ENCODE results near the gene GOLGA2. TPM values are rescaled to one million over a fixed set of nuclear protein-coding genes. Genes with fewer than 3 reads are reported as not detected.

GOLGA2 gene, protein sequence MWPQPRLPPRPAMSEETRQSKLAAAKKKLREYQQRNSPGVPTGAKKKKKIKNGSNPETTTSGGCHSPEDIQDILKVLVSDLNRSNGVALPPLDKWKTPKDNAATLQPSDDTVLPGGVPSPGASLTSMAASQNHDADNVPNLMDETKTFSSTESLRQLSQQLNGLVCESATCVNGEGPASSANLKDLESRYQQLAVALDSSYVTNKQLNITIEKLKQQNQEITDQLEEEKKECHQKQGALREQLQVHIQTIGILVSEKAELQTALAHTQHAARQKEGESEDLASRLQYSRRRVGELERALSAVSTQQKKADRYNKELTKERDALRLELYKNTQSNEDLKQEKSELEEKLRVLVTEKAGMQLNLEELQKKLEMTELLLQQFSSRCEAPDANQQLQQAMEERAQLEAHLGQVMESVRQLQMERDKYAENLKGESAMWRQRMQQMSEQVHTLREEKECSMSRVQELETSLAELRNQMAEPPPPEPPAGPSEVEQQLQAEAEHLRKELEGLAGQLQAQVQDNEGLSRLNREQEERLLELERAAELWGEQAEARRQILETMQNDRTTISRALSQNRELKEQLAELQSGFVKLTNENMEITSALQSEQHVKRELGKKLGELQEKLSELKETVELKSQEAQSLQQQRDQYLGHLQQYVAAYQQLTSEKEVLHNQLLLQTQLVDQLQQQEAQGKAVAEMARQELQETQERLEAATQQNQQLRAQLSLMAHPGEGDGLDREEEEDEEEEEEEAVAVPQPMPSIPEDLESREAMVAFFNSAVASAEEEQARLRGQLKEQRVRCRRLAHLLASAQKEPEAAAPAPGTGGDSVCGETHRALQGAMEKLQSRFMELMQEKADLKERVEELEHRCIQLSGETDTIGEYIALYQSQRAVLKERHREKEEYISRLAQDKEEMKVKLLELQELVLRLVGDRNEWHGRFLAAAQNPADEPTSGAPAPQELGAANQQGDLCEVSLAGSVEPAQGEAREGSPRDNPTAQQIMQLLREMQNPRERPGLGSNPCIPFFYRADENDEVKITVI
- 10 to 100 TPM; 28.4 to 29.4 TPM for total RNA-seq

DNA sequence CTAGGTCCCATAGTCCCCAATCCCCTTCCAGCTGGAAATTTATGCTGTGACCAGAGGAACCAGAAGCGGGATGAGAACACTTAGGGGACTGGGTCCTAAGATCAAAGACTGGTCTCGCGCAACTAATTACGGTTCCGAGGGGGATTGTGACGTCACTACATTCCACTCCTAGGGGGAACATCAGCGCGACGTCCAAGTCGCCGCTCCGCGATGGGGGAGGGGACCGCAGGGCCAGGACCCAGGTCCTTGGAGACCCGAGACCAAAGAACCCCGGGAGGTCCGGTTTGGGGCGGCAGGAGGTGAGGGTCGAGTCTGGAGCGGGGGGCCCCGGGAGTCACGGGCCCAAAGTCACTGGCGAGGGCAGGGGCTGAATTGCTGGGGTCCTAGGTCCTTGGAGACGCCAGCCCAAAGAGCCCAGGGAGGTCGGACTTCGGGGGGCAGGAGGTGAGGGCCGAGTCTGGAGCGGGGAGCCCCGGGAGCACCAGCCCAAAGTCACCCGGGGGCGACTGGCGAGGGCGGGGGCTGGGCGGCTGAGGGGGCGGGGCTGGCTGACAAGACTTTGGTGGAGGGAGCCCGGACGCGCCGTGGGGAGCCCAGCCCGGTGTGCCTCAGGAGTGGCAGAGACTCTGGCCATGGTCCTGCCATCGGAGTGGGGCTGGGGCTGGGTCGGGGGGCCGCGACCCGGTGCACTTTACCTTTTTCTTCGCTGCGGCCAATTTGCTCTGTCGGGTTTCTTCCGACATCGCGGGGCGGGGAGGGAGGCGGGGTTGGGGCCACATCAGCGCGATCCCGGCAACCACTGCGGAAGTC is at the start of gene GOLGA2:
GOLGA2 (minus strand) TSS at position 810 of the 810 bp plus-strand sequence; CDS start at position 779, 31 bp downstream.
- intact Hi-C loops (cut with DNase I, micrococcal nuclease): loop anchor here (1.0 to 10.0 kb wide), 21 partner anchors 25 to 761 kb away; partner anchors contain the start of genes BBLN (in 1 of the 2), COQ4 (in 1 of the 2), DNM1 (in 1 of the 2) and DOLK (in 1 of the 2)
- ATAC-seq: peak; percentile 52
- Mint-ChIP-seq H3K9me3 (ENCODE audit: low read depth) (no peaks in the 10 kb centered on the region), H3K4me1 (peaks cover 31% of the 10 kb centered on the region), H3K4me3 (peak within 1 kb of the TSS; percentile 97), H3K27me3 (no peaks in the 10 kb centered on the region), H3K27ac (peak within 1 kb of the TSS; percentile 95), H3K36me3 (ENCODE audit: low read depth) (peaks cover 10% of the 10 kb centered on the region)
- POLR2A ChIA-PET: interaction anchor here (0.6 to 1.0 kb wide), 3 partner anchors 25 to 229 kb away, joined by 3 to 4 read pairs (median 3); partner anchors contain the start of gene GLE1
- peak; percentile 29 for DNase-seq
- CTCF ChIA-PET: interaction anchor here (0.7 to 2.5 kb wide), 8 partner anchors 25 to 163 kb away, joined by 3 to 5 read pairs (median 4); no protein-coding TSS in a partner anchor

DNA sequence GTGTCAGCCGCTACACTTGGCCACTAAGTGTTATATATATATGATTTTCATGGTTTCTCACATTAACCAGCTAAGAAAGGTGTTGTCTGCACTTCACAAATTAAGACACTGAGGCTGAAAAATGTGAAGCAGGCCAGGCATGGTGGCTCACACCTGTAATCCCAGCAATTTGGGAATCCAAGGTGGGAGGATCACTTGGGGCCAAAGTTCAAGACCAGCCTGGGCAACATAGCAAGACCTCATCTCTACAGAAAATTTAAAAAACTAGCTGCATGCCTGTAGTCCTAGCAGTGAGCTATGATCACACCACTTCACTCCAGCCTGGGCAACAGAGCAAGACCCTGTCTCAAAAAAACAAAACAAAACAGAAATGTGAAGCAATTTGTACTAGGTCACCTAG is 48.6 kb upstream of the GOLGA2 start:
- intact Hi-C loops (cut with DNase I, micrococcal nuclease): loop anchor here (5.0 kb wide), 3 partner anchors 132 to 607 kb away; partner anchors contain the start of genes CIZ1 (in 1 of the 2), PTGES2 (in 1 of the 2), PTRH1 (in 1 of the 2) and TTC16 (in 1 of the 2)
- H3K4me1 Mint-ChIP-seq: peaks cover 19% of the 10 kb centered on the region
- ChIA-PET POLR2A (interaction anchor here (0.7 kb wide), 2 partner anchors 25 to 38 kb away, joined by 3 read pairs; no protein-coding TSS in a partner anchor), CTCF (interaction anchor here (0.7 to 2.0 kb wide), 3 partner anchors 17 to 46 kb away, joined by 3 to 9 read pairs (median 4); no protein-coding TSS in a partner anchor)
- H3K4me3 Mint-ChIP-seq: peak overlapping the region; percentile 87
- ATAC-seq (no peak), DNase-seq (no peak)
- no peaks in the 10 kb centered on the region for H3K27me3 Mint-ChIP-seq
- no peaks in the 10 kb centered on the region for H3K9me3 Mint-ChIP-seq (ENCODE audit: low read depth)
- peaks cover 19% of the 10 kb centered on the region for H3K36me3 Mint-ChIP-seq (ENCODE audit: low read depth)
- no peak overlapping the region for H3K27ac Mint-ChIP-seq

DNA sequence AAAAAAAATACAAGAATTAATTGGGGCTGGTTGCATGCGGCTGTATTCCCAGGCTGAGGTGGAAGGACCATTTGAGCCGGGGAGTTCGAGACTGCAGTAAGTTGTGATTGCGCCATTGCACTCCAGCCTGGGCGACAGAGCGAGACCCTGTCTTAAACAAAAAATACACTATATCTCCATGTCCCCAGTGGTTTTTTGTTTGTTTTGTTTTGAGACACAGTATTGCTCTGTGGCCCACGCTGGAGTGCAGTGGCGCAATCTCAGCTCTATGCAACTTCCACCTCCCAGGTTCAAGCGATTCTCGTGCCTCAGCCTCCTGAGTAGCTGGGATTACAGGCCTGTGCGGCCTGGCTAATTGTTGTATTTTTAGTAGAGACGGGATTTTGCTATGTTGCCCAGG is 48.0 kb upstream of the GOLGA2 start:
- H3K9me3 Mint-ChIP-seq (ENCODE audit: low read depth): no peaks in the 10 kb centered on the region
- ATAC-seq (no peak), DNase-seq (no peak)
- H3K36me3 Mint-ChIP-seq (ENCODE audit: low read depth): peaks cover 19% of the 10 kb centered on the region
- peaks cover 19% of the 10 kb centered on the region for H3K4me1 Mint-ChIP-seq
- peak overlapping the region; percentile 88 for H3K27ac Mint-ChIP-seq
- CTCF ChIA-PET: interaction anchor here (0.9 to 2.0 kb wide), 2 partner anchors 18 to 29 kb away, joined by 3 to 9 read pairs; no protein-coding TSS in a partner anchor
- H3K27me3 Mint-ChIP-seq: no peaks in the 10 kb centered on the region
- H3K4me3 Mint-ChIP-seq: peak overlapping the region; percentile 87
- intact Hi-C loops (cut with DNase I, micrococcal nuclease): loop anchor here (1.0 to 5.0 kb wide), 5 partner anchors 17 to 1303 kb away; partner anchors contain the start of genes CIZ1 (in 1 of the 2), NTMT1 (in 1 of the 2), PTGES2 (in 1 of the 2) and PTRH1 (in 1 of the 2)
- POLR2A ChIA-PET: interaction anchor here (0.7 kb wide), 1 partner anchor 39 kb away, joined by 3 read pairs; no protein-coding TSS in a partner anchor

DNA sequence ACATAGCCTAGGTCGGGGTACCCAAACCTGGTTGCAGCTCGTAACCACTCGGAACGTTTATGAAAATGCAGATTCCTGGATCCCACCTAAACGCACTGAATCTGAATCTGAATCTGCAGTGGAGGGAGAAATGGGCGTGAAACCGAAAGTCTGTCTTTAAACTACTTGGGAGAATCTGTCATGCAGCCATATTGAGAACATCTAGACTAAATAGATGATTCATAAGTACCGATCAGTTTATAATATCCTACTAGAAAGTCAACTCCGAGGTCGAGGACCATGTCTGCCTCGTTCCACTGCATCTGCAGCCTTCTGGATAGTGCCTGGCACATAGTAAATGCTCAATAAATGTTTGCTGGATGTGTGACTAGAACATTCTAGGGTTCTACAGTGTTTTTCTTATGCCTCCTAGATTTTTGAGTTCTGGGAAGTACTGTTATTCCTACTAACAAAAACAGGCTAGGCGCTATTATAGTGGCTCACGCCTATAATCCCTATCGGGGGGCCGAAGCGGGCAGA is 47.5 kb upstream of the GOLGA2 start:
- intact Hi-C loops (cut with DNase I, micrococcal nuclease): loop anchor here (1.0 to 5.0 kb wide), 5 partner anchors 17 to 1304 kb away; partner anchors contain the start of genes CIZ1 (in 1 of the 2), NTMT1 (in 1 of the 2), PTGES2 (in 1 of the 2) and PTRH1 (in 1 of the 2)
- POLR2A ChIA-PET: interaction anchor here (0.6 to 0.8 kb wide), 2 partner anchors 18 to 401 kb away, joined by 3 read pairs; no protein-coding TSS in a partner anchor
- H3K27me3 Mint-ChIP-seq: no peaks in the 10 kb centered on the region

DNA sequence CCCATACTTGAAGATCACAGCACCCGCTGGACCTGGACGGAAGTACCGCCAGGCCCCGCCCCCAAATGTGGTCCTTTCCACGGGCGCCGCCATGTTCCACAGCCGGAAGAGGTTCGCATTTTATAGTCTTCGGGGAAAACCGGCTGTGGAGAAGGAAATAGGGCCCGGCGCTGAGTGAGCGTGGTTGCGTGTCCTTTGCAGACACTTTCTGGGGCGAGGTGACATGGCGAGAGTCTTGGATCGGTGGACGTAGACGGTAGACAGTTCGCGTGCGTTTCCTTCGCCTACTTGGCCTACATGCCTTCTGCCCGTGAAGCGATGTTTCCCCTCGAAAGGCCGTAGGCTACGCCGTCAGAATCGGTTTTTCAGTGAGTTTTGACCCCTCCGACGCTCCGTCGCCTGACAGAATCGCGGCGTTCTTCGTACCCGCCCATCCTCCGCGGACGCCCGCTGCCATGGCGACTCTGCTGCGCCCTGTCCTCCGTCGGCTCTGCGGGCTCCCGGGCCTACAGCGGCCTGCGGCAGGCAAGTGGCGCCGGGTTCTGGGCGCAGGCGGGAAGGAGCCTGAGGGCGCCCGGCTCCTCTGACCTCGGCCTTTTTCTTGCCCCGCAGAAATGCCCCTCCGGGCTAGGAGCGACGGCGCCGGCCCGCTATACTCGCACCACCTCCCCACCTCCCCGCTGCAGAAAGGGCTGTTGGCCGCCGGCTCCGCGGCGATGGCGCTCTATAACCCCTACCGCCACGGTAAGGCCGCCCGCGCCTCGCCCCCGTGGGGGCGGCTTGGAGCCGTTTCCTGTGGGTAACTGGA is 46.8 kb upstream of the GOLGA2 start, which contains the start of the genes COQ4 and TRUB2:
COQ4 (plus strand) TSS at position 436 of the 808 bp plus-strand sequence; CDS start at position 456, 20 bp downstream.
TRUB2 (minus strand) TSS at position 44 of the 808 bp plus-strand sequence; CDS start at position 5, 39 bp downstream.
- H3K36me3 Mint-ChIP-seq (ENCODE audit: low read depth): peaks cover 17% of the 10 kb centered on the region
- peak within 1 kb of the TSS; percentile 93 for H3K27ac Mint-ChIP-seq
- no peaks in the 10 kb centered on the region for H3K27me3 Mint-ChIP-seq
- H3K4me3 Mint-ChIP-seq: peak within 1 kb of the TSS; percentile 87
- ATAC-seq (peak; percentile 90), DNase-seq (peak; percentile 96)
- no peaks in the 10 kb centered on the region for H3K9me3 Mint-ChIP-seq (ENCODE audit: low read depth)
- POLR2A ChIA-PET: interaction anchor here (0.6 to 0.8 kb wide), 2 partner anchors 18 to 402 kb away, joined by 3 read pairs; no protein-coding TSS in a partner anchor
- intact Hi-C loops (cut with DNase I, micrococcal nuclease): loop anchor here (1.0 to 5.0 kb wide), 21 partner anchors 18 to 1304 kb away; partner anchors contain the start of genes SLC27A4 (in 2 of the 2), URM1 (in 2 of the 2), BBLN (in 1 of the 2) and CIZ1 (in 1 of the 2)
- CTCF ChIA-PET: interaction anchor here (0.6 kb wide), 2 partner anchors 24 to 340 kb away, joined by 3 to 5 read pairs; no protein-coding TSS in a partner anchor
- H3K4me1 Mint-ChIP-seq: peaks cover 19% of the 10 kb centered on the region

More for the DNA sequence above, 47.5 kb upstream of the GOLGA2 start:
- Mint-ChIP-seq H3K4me1 (peaks cover 19% of the 10 kb centered on the region), H3K36me3 (ENCODE audit: low read depth) (peaks cover 19% of the 10 kb centered on the region), H3K27ac (peak overlapping the region; percentile 88), H3K9me3 (ENCODE audit: low read depth) (no peaks in the 10 kb centered on the region), H3K4me3 (peak overlapping the region; percentile 87)
- DNase-seq (no peak), ATAC-seq (peak; percentile 40)
- CTCF ChIA-PET: interaction anchor here (2.0 kb wide), 1 partner anchor 18 kb away, joined by 9 read pairs; no protein-coding TSS in a partner anchor

DNA sequence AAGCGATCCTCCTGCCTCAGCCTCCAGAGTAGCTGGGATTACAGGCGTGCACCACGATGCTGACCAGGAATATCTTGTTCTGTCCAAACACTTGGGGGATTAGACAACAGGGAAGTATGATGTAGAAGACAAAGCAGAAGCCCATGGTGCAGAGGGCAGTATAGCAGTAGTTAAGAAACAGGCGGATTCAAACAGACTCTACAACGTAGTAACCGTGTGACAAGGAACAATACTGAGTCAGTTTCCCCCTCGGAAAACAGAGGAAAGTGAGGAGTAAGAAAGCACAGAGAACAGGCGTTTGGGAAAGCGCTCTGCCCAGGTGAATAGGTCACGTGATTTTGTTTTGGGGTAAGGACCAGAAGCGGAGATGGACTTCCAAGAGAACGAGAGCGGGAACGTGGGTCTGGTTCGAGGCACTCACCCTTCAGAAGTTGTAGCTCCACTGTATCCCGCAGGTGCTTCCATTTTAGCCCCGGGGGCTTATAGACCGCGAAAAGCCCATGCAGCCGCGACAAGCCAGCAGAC is 46.1 kb upstream of the GOLGA2 start:
- Mint-ChIP-seq H3K36me3 (ENCODE audit: low read depth) (peaks cover 24% of the 10 kb centered on the region), H3K27me3 (no peaks in the 10 kb centered on the region), H3K9me3 (ENCODE audit: low read depth) (no peaks in the 10 kb centered on the region), H3K4me1 (peaks cover 19% of the 10 kb centered on the region), H3K27ac (peak overlapping the region; percentile 93), H3K4me3 (peak overlapping the region; percentile 87)
- intact Hi-C loops (cut with DNase I, micrococcal nuclease): loop anchor here (1.0 to 5.0 kb wide), 21 partner anchors 18 to 1305 kb away; partner anchors contain the start of genes URM1 (in 2 of the 2), BBLN (in 1 of the 2), CIZ1 (in 1 of the 2) and CRAT (in 1 of the 2)
- DNase-seq (no peak), ATAC-seq (peak; percentile 5)
- CTCF ChIA-PET: interaction anchor here (0.6 kb wide), 2 partner anchors 23 to 339 kb away, joined by 3 to 5 read pairs; no protein-coding TSS in a partner anchor
- POLR2A ChIA-PET: interaction anchor here (1.0 kb wide), 1 partner anchor 20 kb away, joined by 3 read pairs; no protein-coding TSS in a partner anchor

DNA sequence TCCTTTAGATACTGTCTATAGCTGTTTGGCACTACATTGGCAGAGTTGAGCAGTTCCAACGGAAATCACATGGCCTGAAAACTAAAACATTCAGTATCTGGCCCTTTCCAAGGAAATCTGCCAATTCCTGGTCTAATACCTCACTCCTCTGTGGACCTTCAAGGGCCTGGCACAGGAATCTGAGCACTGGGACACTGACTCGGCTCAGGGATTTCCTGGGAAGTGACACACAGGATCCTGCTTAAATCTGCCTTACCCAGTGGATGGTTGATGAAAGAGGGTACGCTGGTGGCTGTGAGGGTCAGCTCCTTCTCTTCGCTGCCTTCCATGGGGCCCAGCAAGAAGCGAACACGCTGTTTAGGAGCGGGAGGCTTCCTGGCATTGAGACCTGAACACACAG is 45.5 kb upstream of the GOLGA2 start:
- H3K9me3 Mint-ChIP-seq (ENCODE audit: low read depth): no peaks in the 10 kb centered on the region
- ATAC-seq: no peak
- intact Hi-C loops (cut with DNase I, micrococcal nuclease): loop anchor here (5.0 kb wide), 3 partner anchors 129 to 604 kb away; partner anchors contain the start of genes CIZ1 (in 1 of the 2), PTGES2 (in 1 of the 2), PTRH1 (in 1 of the 2) and TTC16 (in 1 of the 2)
- ChIA-PET POLR2A (interaction anchor here (1.0 kb wide), 1 partner anchor 20 kb away, joined by 3 read pairs; no protein-coding TSS in a partner anchor), CTCF (no interaction called here)
- no peak overlapping the region for H3K27ac Mint-ChIP-seq
- H3K4me1 Mint-ChIP-seq: peaks cover 19% of the 10 kb centered on the region
- peaks cover 28% of the 10 kb centered on the region for H3K36me3 Mint-ChIP-seq (ENCODE audit: low read depth)
- no peak for DNase-seq
- no peaks in the 10 kb centered on the region for H3K27me3 Mint-ChIP-seq
- peak overlapping the region; percentile 87 for H3K4me3 Mint-ChIP-seq

DNA sequence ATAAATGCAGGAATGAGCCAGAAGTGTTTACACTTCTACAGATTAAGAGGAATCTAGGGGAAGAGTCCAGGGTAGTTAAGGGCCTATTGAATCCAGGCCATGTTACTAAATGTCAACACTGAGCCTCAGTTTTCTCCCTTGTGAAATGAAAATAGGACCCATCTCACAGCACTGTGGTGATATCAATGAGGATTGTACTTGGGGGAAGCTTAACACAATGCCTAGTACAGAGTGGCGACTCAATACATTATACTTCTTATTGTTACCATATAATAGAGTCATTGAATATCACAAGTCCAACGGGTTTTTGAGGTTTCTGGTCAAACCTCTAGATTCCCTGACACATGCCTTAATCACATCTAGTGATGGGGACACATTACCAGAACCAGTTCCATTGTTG is 41.8 kb upstream of the GOLGA2 start:
- POLR2A ChIA-PET: no interaction called here

More for the DNA sequence above, 41.8 kb upstream of the GOLGA2 start:
- Mint-ChIP-seq H3K27me3 (no peaks in the 10 kb centered on the region), H3K36me3 (ENCODE audit: low read depth) (peaks cover 13% of the 10 kb centered on the region), H3K4me3 (no peak overlapping the region), H3K9me3 (ENCODE audit: low read depth) (no peaks in the 10 kb centered on the region), H3K4me1 (no peaks in the 10 kb centered on the region), H3K27ac (no peak overlapping the region)
- DNase-seq (no peak), ATAC-seq (no peak)
- intact Hi-C loops (cut with DNase I, micrococcal nuclease): no loop called here
- CTCF ChIA-PET: interaction anchor here (0.7 to 1.0 kb wide), 2 partner anchors 24 to 501 kb away, joined by 3 read pairs; partner anchors contain the start of gene ENDOG
